GM18511 (cell line): ENCODE results near the gene HOXD4.

Experiments
- ATAC-seq: cut with Tn5 transposase; IDR thresholded peaks from one replicate; pipeline ENCODE4 v1.9.1; 2021; ENCODE audit warnings: mild to moderate bottlenecking, moderate library complexity; ENCODE audit not compliant: unreplicated experiment

The HOXD4 gene

GRCh38 chr2:176139661-176140512, 11.5 kb upstream of the HOXD4 start:
- no peak for ATAC-seq

- ATAC-seq = peak; percentile 96
Measured at GRCh38 chr2:176140513-176141317, 10.6 kb upstream of the HOXD4 start.

GRCh38 chr2:176142281-176142680, 9.1 kb upstream of the HOXD4 start:
- ATAC-seq = no peak

GRCh38 chr2:176145085-176145969, 6.0 kb upstream of the HOXD4 start:
- ATAC-seq = no peak

- no peak for ATAC-seq
Measured at GRCh38 chr2:176146101-176146500, 5.2 kb upstream of the HOXD4 start.

GRCh38 chr2:176146645-176147044, 4.7 kb upstream of the HOXD4 start:
- ATAC-seq = no peak

GRCh38 chr2:176147210-176147799, 4.0 kb upstream of the HOXD4 start:
- ATAC-seq = no peak

- ATAC-seq = no peak
Measured at GRCh38 chr2:176147800-176148496, 3.4 kb upstream of the HOXD4 start.

- ATAC-seq = no peak
Measured at GRCh38 chr2:176148751-176149421, 2.5 kb upstream of the HOXD4 start.

- ATAC-seq = no peak
Measured at GRCh38 chr2:176149481-176149938, 1.8 kb upstream of the HOXD4 start.

GRCh38 chr2:176149939-176150583, 1.3 kb upstream of the HOXD4 start:
- no peak for ATAC-seq

- no peak for ATAC-seq
Measured at GRCh38 chr2:176150584-176151441, 537 bp upstream of the HOXD4 start.

- ATAC-seq = no peak
Measured at GRCh38 chr2:176152350-176153181, 1.2 kb downstream of the HOXD4 start.

GRCh38 chr2:176154576-176155252, 3.4 kb downstream of the HOXD4 start:
- ATAC-seq = no peak

- ATAC-seq = no peak
Measured at GRCh38 chr2:176155356-176156044, 4.2 kb downstream of the HOXD4 start.

GRCh38 chr2:176156301-176156806, 5.0 kb downstream of the HOXD4 start:
- no peak for ATAC-seq
